Ovary (tissue), 9 donors: ENCODE measurements around the gene RYR2. TPM values are rescaled to one million over a fixed set of nuclear protein-coding genes. Genes with fewer than 3 reads are reported as not detected.

Source experiments
- DNase-seq, 5 donors: peaks; one replicate each; pipeline ENCODE4 v3.0.0-alpha.2; 2019 to 2020
- H3K27ac ChIP-seq, 2 donors: fragments of 200-600 bp; one replicate each; pipeline versions ENCODE4 v1.5.1 to v1.8.0; 2019 to 2022
- H3K27me3 ChIP-seq: fragments of 200-600 bp; one replicate; pipeline ENCODE4 v1.8.0; 2022
- H3K36me3 ChIP-seq: fragments of 200-600 bp; sonication (generic); one replicate; pipeline ENCODE4 v1.5.1; 2019
- H3K4me1 ChIP-seq: one replicate; pipeline ENCODE4 v1.8.1; 2013; ENCODE audit warnings: mild to moderate bottlenecking, moderate library complexity; ENCODE audit not compliant: insufficient read depth
- H3K4me3 ChIP-seq: fragments of 200-600 bp; sonication (generic); one replicate; pipeline ENCODE4 v1.5.1; 2017
- H3K9me3 ChIP-seq, 2 donors: fragments of 200-600 bp in 1 of 2; sonication (generic) in 1 of 2; one replicate each; pipeline versions ENCODE4 v1.5.1 to v1.8.1; 2013 to 2019; ENCODE audit warnings: mild to moderate bottlenecking in 1 of 2, moderate library complexity in 1 of 2
- CTCF ChIP-seq, 3 donors: fragments of 450-650 bp in 2 of 3; fragments of 200-600 bp in 1 of 3; IDR thresholded peaks; one replicate each; pipeline versions ENCODE4 v1.5.1 to v1.8.0; 2016 to 2022; ENCODE audit warnings: antibody characterized with exemption in 3 of 3, mild to moderate bottlenecking in 1 of 3
- EP300 ChIP-seq: sonication (generic); formaldehyde crosslinking; IDR thresholded peaks from one replicate; pipeline ENCODE4 v1.6.1; 2017; ENCODE audit warnings: antibody characterized with exemption
- POLR2A ChIP-seq: fragments of 450-650 bp; IDR thresholded peaks from one replicate; pipeline ENCODE4 v1.6.1; 2017; ENCODE audit warnings: antibody characterized with exemption, mild to moderate bottlenecking, moderate library complexity
- WGBS, 3 donors: extraction: QIAGEN DNeasy Blood & Tissue Kit in 1 of 3; methylation state at CpG; one replicate each; pipeline versions ENCODE4 v1.1.5 to v1.1.7; 2013 to 2017; 5-methylcytosine and 5-hydroxymethylcytosine counted together
- intact Hi-C, 4 donors: fragments of 100-400 bp; cut with DNase I; formaldehyde crosslinking; loops; one replicate each; pipeline versions ENCODE4 v1.11.0 to v1.15.1; 2022 to 2023
- polyA plus RNA-seq, 2 donors: library from polyadenylated mRNA; stranded (reverse); fragments of 200-250 nt in 1 of 2; fragments of 350-450 nt in 1 of 2; fragmentation: Illumina TruSeq in 1 of 2; extraction: RNeasy Lipid Tissue Mini Kit (QIAGEN cat#74804) in 1 of 2; gene quantifications; one replicate each; pipeline ENCODE4 v1.2.3, GENCODE V29; 2013 to 2014
- total RNA-seq, 7 donors: library from RNA; depleted of rRNA in 2 of 7; stranded (reverse); fragments of >200 nt in 2 of 7; fragmentation: NEBNext Ultra II Directional in 3 of 7; extraction: Animal tissue kit (Norgen Biotek cat#: 25700) in 3 of 7; gene quantifications; one replicate each; pipeline versions ENCODE4 v1.1.0 to v1.2.4, GENCODE V29; 2016 to 2023
- donor health status: DM: no; HTN: no; CAD: no; lungs with moderate emphysema.
- donor health status: DM: no; HTN: no; CAD: no.
- donor health status: Bipolar disorder and iron deficiency.
- donor health status: DM: yes; HTN: yes; CAD: no.
- donor health status: DM: no; HTN: no; CAD: no.
- donor health status: DM: yes; HTN: yes; CAD: no.

The RYR2 gene
- total and polyA plus RNA-seq, 9 donors: 3.0 to 13.8 (median 5.4) TPM

- no peak overlapping the region for H3K4me3 ChIP-seq
- no peak overlapping the region for H3K27ac ChIP-seq
- no peak for TF ChIP-seq POLR2A
- TF ChIP-seq EP300: no peak
- no peak for TF ChIP-seq CTCF (IDR thresholded peaks at IDR 0.05)
- intact Hi-C loops: no loop called here
- H3K4me1 ChIP-seq: no peaks in the 10 kb centered on the region
- 87 to 90% (median 89%) methylated on average over 5 of the region's 5 CpGs for WGBS, 3 donors
- DNase-seq: no peak
- no peaks in the 10 kb centered on the region for H3K36me3 ChIP-seq
- peaks cover 0 to 3% of the 10 kb centered on the region in 2 donors for H3K9me3 ChIP-seq
- no peaks in the 10 kb centered on the region for H3K27me3 ChIP-seq
Measured at GRCh38 chr1:237610157-237610556, 568.2 kb downstream of the RYR2 start.

GRCh38 chr1:237613984-237614383 lies 572.0 kb downstream of the RYR2 start:
- intact Hi-C loops: no loop called here
- no peak for TF ChIP-seq EP300
- TF ChIP-seq POLR2A: no peak
- no peak for TF ChIP-seq CTCF (IDR thresholded peaks at IDR 0.05)
- no peak for DNase-seq
- H3K27me3 ChIP-seq: no peaks in the 10 kb centered on the region
- no peaks in the 10 kb centered on the region for H3K36me3 ChIP-seq
- WGBS, 3 donors: 86 to 92% (median 89%) methylated on average over 9 of the region's 9 CpGs
- H3K27ac ChIP-seq: no peak overlapping the region
- H3K4me3 ChIP-seq: no peak overlapping the region
- peaks cover 0 to 8% of the 10 kb centered on the region in 2 donors for H3K9me3 ChIP-seq
- H3K4me1 ChIP-seq: no peaks in the 10 kb centered on the region

GRCh38 chr1:237619553-237619952 lies 577.6 kb downstream of the RYR2 start:
- peaks cover 0 to 5% of the 10 kb centered on the region in 2 donors for H3K9me3 ChIP-seq
- intact Hi-C loops: no loop called here
- H3K4me3 ChIP-seq: no peak overlapping the region
- no peaks in the 10 kb centered on the region for H3K27me3 ChIP-seq
- no peaks in the 10 kb centered on the region for H3K4me1 ChIP-seq
- WGBS, 3 donors: 93 to 97% (median 97%) methylated on average over 5 of the region's 5 CpGs
- H3K27ac ChIP-seq: no peak overlapping the region
- no peak for DNase-seq
- no peaks in the 10 kb centered on the region for H3K36me3 ChIP-seq
- TF ChIP-seq CTCF (IDR thresholded peaks at IDR 0.05) (no peak), EP300 (no peak), POLR2A (no peak)

GRCh38 chr1:237634922-237635321 lies 592.9 kb downstream of the RYR2 start:
- H3K4me3 ChIP-seq: no peak overlapping the region
- no peaks in the 10 kb centered on the region for H3K27me3 ChIP-seq
- WGBS, 3 donors: 87 to 96% (median 93%) methylated on average over 5 of the region's 5 CpGs
- H3K36me3 ChIP-seq: no peaks in the 10 kb centered on the region
- intact Hi-C loops: no loop called here
- TF ChIP-seq POLR2A (no peak), CTCF (IDR thresholded peaks at IDR 0.05) (no peak), EP300 (no peak)
- no peaks in the 10 kb centered on the region for H3K4me1 ChIP-seq
- no peaks in the 10 kb centered on the region for H3K9me3 ChIP-seq
- H3K27ac ChIP-seq: no peak overlapping the region
- DNase-seq: no peak

GRCh38 chr1:237638555-237638954 lies 596.6 kb downstream of the RYR2 start:
- no peak for DNase-seq
- intact Hi-C loops: no loop called here
- no peak overlapping the region for H3K27ac ChIP-seq
- no peaks in the 10 kb centered on the region for H3K4me1 ChIP-seq
- WGBS, 3 donors: 93 to 97% (median 94%) methylated on average over 1 of the region's 1 CpG
- no peaks in the 10 kb centered on the region for H3K9me3 ChIP-seq
- TF ChIP-seq POLR2A (no peak), CTCF (IDR thresholded peaks at IDR 0.05) (no peak)
- no peaks in the 10 kb centered on the region for H3K27me3 ChIP-seq
- no peaks in the 10 kb centered on the region for H3K36me3 ChIP-seq
- H3K4me3 ChIP-seq: no peak overlapping the region
